Smooth muscle cell of the brain vasculature (primary cell): ENCODE results near the gene CD151.

Experiments
- DNase-seq: peaks from one replicate; pipeline ENCODE4 v3.0.0-alpha.2; 2012; ENCODE audit warnings: low read depth, low spot score

CD151 gene

GRCh38 chr11:815675-816432, 16.9 kb upstream of the CD151 start:
- no peak for DNase-seq

- no peak for DNase-seq
These were observed 16.3 kb upstream of the CD151 start for GRCh38 chr11:816433-816779.

GRCh38 chr11:818396-819128, 14.2 kb upstream of the CD151 start, which contains the start of gene PNPLA2:
Gene PNPLA2 (plus strand): TSS chr11:818914. CDS start chr11:819719, 805 bp downstream.
- DNase-seq, result no peak

- no peak for DNase-seq
These were observed 13.4 kb upstream of the CD151 start for GRCh38 chr11:819129-819931.

GRCh38 chr11:819943-820649, 12.7 kb upstream of the CD151 start:
- DNase-seq, result no peak

GRCh38 chr11:820655-821511, 11.9 kb upstream of the CD151 start:
- no peak for DNase-seq

- no peak for DNase-seq
These were observed 11.0 kb upstream of the CD151 start for GRCh38 chr11:821512-822371.

- DNase-seq, result no peak
These were observed 9.1 kb upstream of the CD151 start for GRCh38 chr11:823441-824291.

GRCh38 chr11:824292-824880, 8.4 kb upstream of the CD151 start:
- no peak for DNase-seq

GRCh38 chr11:824942-825341, 7.8 kb upstream of the CD151 start:
- no peak for DNase-seq

- DNase-seq, result no peak
These were observed 7.2 kb upstream of the CD151 start for GRCh38 chr11:825366-826226.

- no peak for DNase-seq
These were observed 6.5 kb upstream of the CD151 start for GRCh38 chr11:826227-826621.

GRCh38 chr11:826836-827145, 6.0 kb upstream of the CD151 start:
- DNase-seq, result no peak

- DNase-seq, result no peak
These were observed 5.4 kb upstream of the CD151 start for GRCh38 chr11:827146-827896.

- DNase-seq, result no peak
These were observed 4.9 kb upstream of the CD151 start, which contains the start of gene CRACR2B for GRCh38 chr11:827897-828192. Gene CRACR2B (plus strand): TSS chr11:827919. CDS start chr11:828608, 689 bp downstream.

- DNase-seq, result no peak
These were observed 4.1 kb upstream of the CD151 start for GRCh38 chr11:828506-829175.
